ENCODE measurements around the gene COA6. TPM values are rescaled to one million over a fixed set of nuclear protein-coding genes. Genes with fewer than 3 reads are reported as not detected.
"Not testable (repeated sequence)": the region's sequence is repeated elsewhere in the genome, so short reads cannot be mapped to it uniquely, and the experiment has no call there.

COA6 gene
- polyA plus RNA-seq, 12 donors: 18.2 to 49.0 (median 27.7) TPM; not detected in 1

- no peak for DNase-seq
These were observed 15.4 kb upstream of the COA6 start for GRCh38 chr1:234357831-234358230.

GRCh38 chr1:234361102-234361603, 12.1 kb upstream of the COA6 start:
- no peak for DNase-seq

GRCh38 chr1:234362558-234362957, 10.7 kb upstream of the COA6 start:
- DNase-seq: no peak

GRCh38 chr1:234368320-234369032, 4.8 kb upstream of the COA6 start:
- DNase-seq: no peak

- DNase-seq: no peak
These were observed 4.2 kb upstream of the COA6 start for GRCh38 chr1:234369033-234369430.

- no peak for DNase-seq
These were observed 3.5 kb upstream of the COA6 start for GRCh38 chr1:234369784-234370183.

- DNase-seq: no peak
These were observed 1.8 kb upstream of the COA6 start for GRCh38 chr1:234371414-234371813.

GRCh38 chr1:234372011-234372757, 1.1 kb upstream of the COA6 start:
- peak; percentile 11 for DNase-seq

GRCh38 chr1:234373959-234374254, 651 bp downstream of the COA6 start:
- DNase-seq: no peak

- DNase-seq: no peak
These were observed 2.4 kb downstream of the COA6 start for GRCh38 chr1:234375672-234376071.

- not testable (repeated sequence) for DNase-seq
These were observed 6.4 kb downstream of the COA6 start for GRCh38 chr1:234379591-234380109.

- DNase-seq: no peak
These were observed 8.7 kb downstream of the COA6 start for GRCh38 chr1:234381699-234382555.

- no peak for DNase-seq
These were observed 12.9 kb downstream of the COA6 start for GRCh38 chr1:234386122-234386521.

- no peak for DNase-seq
These were observed 14.8 kb downstream of the COA6 start for GRCh38 chr1:234388094-234388493.

GRCh38 chr1:234393190-234393589, 19.9 kb downstream of the COA6 start:
- no peak for DNase-seq

- DNase-seq: no peak
These were observed 22.0 kb downstream of the COA6 start for GRCh38 chr1:234395297-234395696.

- DNase-seq: no peak
These were observed 22.8 kb downstream of the COA6 start for GRCh38 chr1:234396092-234396491.

- no peak for DNase-seq
These were observed 23.6 kb downstream of the COA6 start for GRCh38 chr1:234396871-234397270.

- DNase-seq: no peak
These were observed 24.5 kb downstream of the COA6 start for GRCh38 chr1:234397732-234398131.

GRCh38 chr1:234398849-234399381, 25.7 kb downstream of the COA6 start:
- DNase-seq: no peak

GRCh38 chr1:234399515-234399914, 26.3 kb downstream of the COA6 start:
- not testable (repeated sequence) for DNase-seq

GRCh38 chr1:234400773-234401172, 27.5 kb downstream of the COA6 start:
- DNase-seq: no peak
